HEK293 (cell line): ENCODE data around the gene GJC2.
A peak's percentile ranks its signal among the peaks of the same experiment; 100 is the strongest.

Experiments
- FEZF1 ChIP-seq: fragments of 450-650 bp; formaldehyde crosslinking; IDR thresholded peaks from 2 replicates; pipeline ENCODE4 v1.5.1; 2016; ENCODE audit warnings: missing biosample characterization, missing genetic modification characterization
- KLF16 ChIP-seq: fragments of 450-650 bp; formaldehyde crosslinking; IDR thresholded peaks from 2 replicates; pipeline ENCODE4 v1.5.1; 2017; ENCODE audit warnings: missing biosample characterization, missing genetic modification characterization
- KLF9 ChIP-seq: fragments of 450-650 bp; formaldehyde crosslinking; IDR thresholded peaks from 2 replicates; pipeline ENCODE4 v1.5.1; 2016; ENCODE audit warnings: missing biosample characterization, missing genetic modification characterization, low read depth
- MYNN ChIP-seq: fragments of 450-650 bp; formaldehyde crosslinking; IDR thresholded peaks from 2 replicates; pipeline ENCODE4 v1.5.1; 2016; ENCODE audit warnings: missing biosample characterization, missing genetic modification characterization, borderline replicate concordance
- PRDM2 ChIP-seq: fragments of 450-650 bp; formaldehyde crosslinking; IDR thresholded peaks from 2 replicates; pipeline ENCODE4 v1.5.1; 2016; ENCODE audit warnings: missing biosample characterization, missing genetic modification characterization, borderline replicate concordance
- SCRT2 ChIP-seq: fragments of 450-650 bp; formaldehyde crosslinking; IDR thresholded peaks from 2 replicates; pipeline ENCODE4 v1.5.1; 2016; ENCODE audit warnings: missing biosample characterization, missing genetic modification characterization
- YY2 ChIP-seq: fragments of 450-650 bp; formaldehyde crosslinking; IDR thresholded peaks from 2 replicates; pipeline ENCODE4 v1.5.1; 2016; ENCODE audit warnings: missing biosample characterization, missing genetic modification characterization
- ZNF175 ChIP-seq: fragments of 450-650 bp; formaldehyde crosslinking; IDR thresholded peaks from 2 replicates; pipeline ENCODE4 v1.5.1; 2016; ENCODE audit warnings: missing biosample characterization, missing genetic modification characterization
- ZNF266 ChIP-seq: fragments of 450-650 bp; formaldehyde crosslinking; IDR thresholded peaks from 2 replicates; pipeline ENCODE4 v1.5.1; 2016; ENCODE audit warnings: missing biosample characterization, missing genetic modification characterization, low read depth
- ZNF324 ChIP-seq: fragments of 450-650 bp; formaldehyde crosslinking; IDR thresholded peaks from 2 replicates; pipeline ENCODE4 v1.5.1; 2016; ENCODE audit warnings: missing biosample characterization, missing genetic modification characterization
- ZNF394 ChIP-seq: fragments of 450-650 bp; formaldehyde crosslinking; IDR thresholded peaks from 2 replicates; pipeline ENCODE4 v1.5.1; 2016; ENCODE audit warnings: missing biosample characterization, missing genetic modification characterization, mild to moderate bottlenecking, moderate library complexity, borderline replicate concordance
- ZNF426 ChIP-seq: fragments of 450-650 bp; formaldehyde crosslinking; IDR thresholded peaks from 2 replicates; pipeline ENCODE4 v1.5.1; 2017; ENCODE audit warnings: missing biosample characterization, missing genetic modification characterization, mild to moderate bottlenecking, inconsistent platforms, moderate library complexity
- ZNF48 ChIP-seq: fragments of 450-650 bp; formaldehyde crosslinking; IDR thresholded peaks from 2 replicates; pipeline ENCODE4 v1.5.1; 2016; ENCODE audit warnings: missing biosample characterization, missing genetic modification characterization
- ZNF510 ChIP-seq: fragments of 450-650 bp; formaldehyde crosslinking; IDR thresholded peaks from 2 replicates; pipeline ENCODE4 v1.5.1; 2018; ENCODE audit warnings: mild to moderate bottlenecking, missing genetic modification characterization, missing biosample characterization; ENCODE audit not compliant: insufficient replicate concordance
- ZNF560 ChIP-seq: fragments of 450-650 bp; formaldehyde crosslinking; IDR thresholded peaks from 2 replicates; pipeline ENCODE4 v1.5.1; 2017; ENCODE audit warnings: missing biosample characterization, missing genetic modification characterization, borderline replicate concordance
- ZNF610 ChIP-seq: fragments of 450-650 bp; formaldehyde crosslinking; IDR thresholded peaks from 2 replicates; pipeline ENCODE4 v1.5.1; 2016; ENCODE audit warnings: missing biosample characterization, missing genetic modification characterization, borderline replicate concordance
- ZNF629 ChIP-seq: fragments of 450-650 bp; formaldehyde crosslinking; IDR thresholded peaks from 2 replicates; pipeline ENCODE4 v1.5.1; 2017; ENCODE audit warnings: missing biosample characterization, missing genetic modification characterization
- ZNF660 ChIP-seq: fragments of 450-650 bp; IDR thresholded peaks from 2 replicates; pipeline ENCODE4 v1.5.1; 2018; ENCODE audit warnings: missing biosample characterization, mild to moderate bottlenecking, missing genetic modification characterization
- ZNF677 ChIP-seq: fragments of 450-650 bp; IDR thresholded peaks from 2 replicates; pipeline ENCODE4 v1.5.0; 2018; ENCODE audit warnings: missing biosample characterization, mild to moderate bottlenecking, missing genetic modification characterization, moderate library complexity
- ZNF776 ChIP-seq: fragments of 450-650 bp; formaldehyde crosslinking; IDR thresholded peaks from 2 replicates; pipeline ENCODE4 v1.5.0; 2017; ENCODE audit warnings: missing biosample characterization, missing genetic modification characterization, borderline replicate concordance
- ZNF837 ChIP-seq: fragments of 450-650 bp; formaldehyde crosslinking; IDR thresholded peaks from 2 replicates; pipeline ENCODE4 v1.5.1; 2016; ENCODE audit warnings: missing biosample characterization, missing genetic modification characterization
- ZXDB ChIP-seq: fragments of 450-650 bp; formaldehyde crosslinking; IDR thresholded peaks from 2 replicates; pipeline ENCODE4 v1.5.1; 2016; ENCODE audit warnings: missing biosample characterization, missing genetic modification characterization
- TF ChIP-seq, protein P1 (sequence below): fragments of 450-650 bp; formaldehyde crosslinking; IDR thresholded peaks from 2 replicates; pipeline ENCODE4 v1.5.1; 2016; ENCODE audit warnings: missing biosample characterization, missing genetic modification characterization, borderline replicate concordance
- TF ChIP-seq, protein P2 (sequence below): fragments of 450-650 bp; formaldehyde crosslinking; IDR thresholded peaks from 2 replicates; pipeline ENCODE4 v1.5.1; 2016; ENCODE audit warnings: missing biosample characterization, missing genetic modification characterization
- TF ChIP-seq, protein P3 (sequence below): fragments of 450-650 bp; formaldehyde crosslinking; IDR thresholded peaks from 2 replicates; pipeline ENCODE4 v1.5.0; 2017; ENCODE audit warnings: missing biosample characterization, missing genetic modification characterization, borderline replicate concordance

GJC2 gene

DNA sequence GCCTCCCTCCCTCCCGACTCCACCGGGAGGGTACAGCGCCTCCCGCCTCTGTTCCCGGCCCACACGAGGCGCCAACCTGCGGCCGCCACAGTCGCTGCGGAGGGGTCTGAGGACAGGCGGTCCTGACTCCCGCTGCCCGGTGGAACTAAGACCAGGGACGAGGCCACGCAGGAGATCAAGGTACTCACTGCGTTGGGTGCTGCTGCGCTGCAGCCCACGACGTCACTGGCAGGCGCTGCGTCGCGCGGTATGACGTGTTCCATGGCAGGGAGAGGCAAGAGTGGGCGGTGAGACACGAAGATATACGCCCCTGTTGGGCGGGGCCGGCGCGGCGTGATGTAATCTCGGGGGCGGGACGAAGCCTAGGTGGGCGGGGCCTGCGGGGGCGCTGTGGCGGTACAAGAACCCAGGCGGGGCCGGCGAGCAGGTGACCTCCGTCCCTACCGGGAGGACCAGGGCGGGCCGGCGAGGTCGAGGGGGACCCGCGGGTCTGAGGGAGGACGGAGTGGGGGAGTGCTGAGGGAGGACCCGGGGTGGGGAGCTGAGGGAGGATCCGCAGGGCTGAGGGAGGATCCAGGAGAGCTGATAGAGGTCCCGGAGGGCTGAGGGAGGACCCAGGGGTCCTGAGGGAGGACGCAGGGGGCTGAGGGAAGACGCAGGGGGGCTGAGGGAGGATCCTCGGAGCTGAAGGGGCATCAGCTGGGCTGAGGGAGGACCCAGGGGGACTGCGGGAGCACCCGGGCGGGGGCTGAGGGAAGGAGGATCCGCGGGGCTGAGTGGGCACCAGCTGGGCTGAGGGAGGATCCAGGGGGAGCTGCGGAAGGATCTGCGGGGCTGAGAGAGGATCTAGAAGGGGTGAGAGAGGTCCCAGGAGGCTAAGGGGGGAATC, 40.4 kb upstream of the GJC2 start, which contains the start of gene MRPL55 (continued):
- peak; percentile 74; the same call in 1 of the 2 replicates for TF ChIP-seq ZNF660
- TF ChIP-seq FEZF1 (tag by site-specific recombination) = peak; percentile 81
- no peak for TF ChIP-seq ZNF510 (tag by site-specific recombination)
- TF ChIP-seq YY2 (tag by site-specific recombination) = 0 out of 2 replicates have a peak, but pooled peaks have one; percentile 69
- TF ChIP-seq ZNF677 (tag by site-specific recombination) = no peak
- TF ChIP-seq ZNF776 (tag by site-specific recombination) = no peak
- no peak for TF ChIP-seq ZNF560
- peak; percentile 56; the same call in 1 of the 2 replicates for TF ChIP-seq ZNF394 (tag by site-specific recombination)
- TF ChIP-seq, protein P1, sequence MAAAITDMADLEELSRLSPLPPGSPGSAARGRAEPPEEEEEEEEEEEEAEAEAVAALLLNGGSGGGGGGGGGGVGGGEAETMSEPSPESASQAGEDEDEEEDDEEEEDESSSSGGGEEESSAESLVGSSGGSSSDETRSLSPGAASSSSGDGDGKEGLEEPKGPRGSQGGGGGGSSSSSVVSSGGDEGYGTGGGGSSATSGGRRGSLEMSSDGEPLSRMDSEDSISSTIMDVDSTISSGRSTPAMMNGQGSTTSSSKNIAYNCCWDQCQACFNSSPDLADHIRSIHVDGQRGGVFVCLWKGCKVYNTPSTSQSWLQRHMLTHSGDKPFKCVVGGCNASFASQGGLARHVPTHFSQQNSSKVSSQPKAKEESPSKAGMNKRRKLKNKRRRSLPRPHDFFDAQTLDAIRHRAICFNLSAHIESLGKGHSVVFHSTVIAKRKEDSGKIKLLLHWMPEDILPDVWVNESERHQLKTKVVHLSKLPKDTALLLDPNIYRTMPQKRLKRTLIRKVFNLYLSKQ = no peak
- peak; percentile 84 for TF ChIP-seq ZNF324 (tag by site-specific recombination)
- TF ChIP-seq SCRT2 (tag by site-specific recombination) = peak; percentile 47; the same call in 1 of the 2 replicates
- peak; percentile 100 for TF ChIP-seq ZNF629 (tag by site-specific recombination)
- TF ChIP-seq ZNF837 (tag by site-specific recombination) = 0 out of 2 replicates have a peak, but pooled peaks have one; percentile 48
- TF ChIP-seq MYNN (tag by site-specific recombination) = no peak
- peak; percentile 99 for TF ChIP-seq KLF16
- TF ChIP-seq ZNF266 (tag by site-specific recombination) = no peak
- no peak; the same call in 1 of the 2 replicates for TF ChIP-seq PRDM2 (tag by site-specific recombination)
- 0 out of 2 replicates have a peak, but pooled peaks have one; percentile 54 for TF ChIP-seq ZNF610 (tag by site-specific recombination)
- TF ChIP-seq, protein P2, sequence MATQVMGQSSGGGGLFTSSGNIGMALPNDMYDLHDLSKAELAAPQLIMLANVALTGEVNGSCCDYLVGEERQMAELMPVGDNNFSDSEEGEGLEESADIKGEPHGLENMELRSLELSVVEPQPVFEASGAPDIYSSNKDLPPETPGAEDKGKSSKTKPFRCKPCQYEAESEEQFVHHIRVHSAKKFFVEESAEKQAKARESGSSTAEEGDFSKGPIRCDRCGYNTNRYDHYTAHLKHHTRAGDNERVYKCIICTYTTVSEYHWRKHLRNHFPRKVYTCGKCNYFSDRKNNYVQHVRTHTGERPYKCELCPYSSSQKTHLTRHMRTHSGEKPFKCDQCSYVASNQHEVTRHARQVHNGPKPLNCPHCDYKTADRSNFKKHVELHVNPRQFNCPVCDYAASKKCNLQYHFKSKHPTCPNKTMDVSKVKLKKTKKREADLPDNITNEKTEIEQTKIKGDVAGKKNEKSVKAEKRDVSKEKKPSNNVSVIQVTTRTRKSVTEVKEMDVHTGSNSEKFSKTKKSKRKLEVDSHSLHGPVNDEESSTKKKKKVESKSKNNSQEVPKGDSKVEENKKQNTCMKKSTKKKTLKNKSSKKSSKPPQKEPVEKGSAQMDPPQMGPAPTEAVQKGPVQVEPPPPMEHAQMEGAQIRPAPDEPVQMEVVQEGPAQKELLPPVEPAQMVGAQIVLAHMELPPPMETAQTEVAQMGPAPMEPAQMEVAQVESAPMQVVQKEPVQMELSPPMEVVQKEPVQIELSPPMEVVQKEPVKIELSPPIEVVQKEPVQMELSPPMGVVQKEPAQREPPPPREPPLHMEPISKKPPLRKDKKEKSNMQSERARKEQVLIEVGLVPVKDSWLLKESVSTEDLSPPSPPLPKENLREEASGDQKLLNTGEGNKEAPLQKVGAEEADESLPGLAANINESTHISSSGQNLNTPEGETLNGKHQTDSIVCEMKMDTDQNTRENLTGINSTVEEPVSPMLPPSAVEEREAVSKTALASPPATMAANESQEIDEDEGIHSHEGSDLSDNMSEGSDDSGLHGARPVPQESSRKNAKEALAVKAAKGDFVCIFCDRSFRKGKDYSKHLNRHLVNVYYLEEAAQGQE = peak; percentile 47; the same call in 1 of the 2 replicates
- no peak for TF ChIP-seq ZNF426 (tag by site-specific recombination)
- TF ChIP-seq ZNF175 (tag by site-specific recombination) = no peak
- TF ChIP-seq ZXDB (tag by site-specific recombination) = peak; percentile 84
- peak; percentile 96 for TF ChIP-seq KLF9
- no peak for TF ChIP-seq ZNF48 (tag by site-specific recombination)
- TF ChIP-seq, protein P3, sequence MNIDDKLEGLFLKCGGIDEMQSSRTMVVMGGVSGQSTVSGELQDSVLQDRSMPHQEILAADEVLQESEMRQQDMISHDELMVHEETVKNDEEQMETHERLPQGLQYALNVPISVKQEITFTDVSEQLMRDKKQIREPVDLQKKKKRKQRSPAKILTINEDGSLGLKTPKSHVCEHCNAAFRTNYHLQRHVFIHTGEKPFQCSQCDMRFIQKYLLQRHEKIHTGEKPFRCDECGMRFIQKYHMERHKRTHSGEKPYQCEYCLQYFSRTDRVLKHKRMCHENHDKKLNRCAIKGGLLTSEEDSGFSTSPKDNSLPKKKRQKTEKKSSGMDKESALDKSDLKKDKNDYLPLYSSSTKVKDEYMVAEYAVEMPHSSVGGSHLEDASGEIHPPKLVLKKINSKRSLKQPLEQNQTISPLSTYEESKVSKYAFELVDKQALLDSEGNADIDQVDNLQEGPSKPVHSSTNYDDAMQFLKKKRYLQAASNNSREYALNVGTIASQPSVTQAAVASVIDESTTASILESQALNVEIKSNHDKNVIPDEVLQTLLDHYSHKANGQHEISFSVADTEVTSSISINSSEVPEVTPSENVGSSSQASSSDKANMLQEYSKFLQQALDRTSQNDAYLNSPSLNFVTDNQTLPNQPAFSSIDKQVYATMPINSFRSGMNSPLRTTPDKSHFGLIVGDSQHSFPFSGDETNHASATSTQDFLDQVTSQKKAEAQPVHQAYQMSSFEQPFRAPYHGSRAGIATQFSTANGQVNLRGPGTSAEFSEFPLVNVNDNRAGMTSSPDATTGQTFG = 0 out of 2 replicates have a peak, but pooled peaks have one; percentile 46
